ENCODE data around the gene SMIM41.

Gene SMIM41

GRCh38 chr12:52052468-52053186, 26.9 kb upstream of the SMIM41 start:
- no peak for FAIRE-seq

- FAIRE-seq = no peak
These were observed 25.8 kb upstream of the SMIM41 start for GRCh38 chr12:52053536-52054209.

- FAIRE-seq = no peak
These were observed 25.2 kb upstream of the SMIM41 start for GRCh38 chr12:52054231-52054832.

GRCh38 chr12:52054833-52055730, 24.4 kb upstream of the SMIM41 start:
- no peak for FAIRE-seq

- FAIRE-seq = no peak
These were observed 23.5 kb upstream of the SMIM41 start for GRCh38 chr12:52055731-52056711.

- no peak for FAIRE-seq
These were observed 22.5 kb upstream of the SMIM41 start for GRCh38 chr12:52056801-52057637.

GRCh38 chr12:52057638-52058576, 21.6 kb upstream of the SMIM41 start:
- FAIRE-seq = no peak

GRCh38 chr12:52058631-52059361, 20.7 kb upstream of the SMIM41 start:
- no peak for FAIRE-seq

GRCh38 chr12:52059582-52060497, 19.7 kb upstream of the SMIM41 start:
- no peak for FAIRE-seq

GRCh38 chr12:52060498-52061177, 18.9 kb upstream of the SMIM41 start:
- FAIRE-seq = no peak

GRCh38 chr12:52061470-52062166, 17.9 kb upstream of the SMIM41 start:
- no peak for FAIRE-seq

- FAIRE-seq = no peak
These were observed 17.1 kb upstream of the SMIM41 start for GRCh38 chr12:52062167-52063081.

GRCh38 chr12:52063082-52063924, 16.2 kb upstream of the SMIM41 start:
- no peak for FAIRE-seq

GRCh38 chr12:52063981-52064649, 15.4 kb upstream of the SMIM41 start:
- FAIRE-seq = no peak

Data from islet of Langerhans (tissue), 1 donor.